ENCODE measurements around the gene ELANE.
"Not testable (repeated sequence)": the region's sequence is repeated elsewhere in the genome, so short reads cannot be mapped to it uniquely, and the experiment has no call there.

ELANE gene

GRCh38 chr19:862581-863314, 10.6 kb downstream of the ELANE start:
- peak; percentile 56 for DNase-seq (ENCODE audit: low read depth, low spot score)

GRCh38 chr19:863315-863620, 11.2 kb downstream of the ELANE start:
- DNase-seq (ENCODE audit: low read depth, low spot score) = no peak

DNA sequence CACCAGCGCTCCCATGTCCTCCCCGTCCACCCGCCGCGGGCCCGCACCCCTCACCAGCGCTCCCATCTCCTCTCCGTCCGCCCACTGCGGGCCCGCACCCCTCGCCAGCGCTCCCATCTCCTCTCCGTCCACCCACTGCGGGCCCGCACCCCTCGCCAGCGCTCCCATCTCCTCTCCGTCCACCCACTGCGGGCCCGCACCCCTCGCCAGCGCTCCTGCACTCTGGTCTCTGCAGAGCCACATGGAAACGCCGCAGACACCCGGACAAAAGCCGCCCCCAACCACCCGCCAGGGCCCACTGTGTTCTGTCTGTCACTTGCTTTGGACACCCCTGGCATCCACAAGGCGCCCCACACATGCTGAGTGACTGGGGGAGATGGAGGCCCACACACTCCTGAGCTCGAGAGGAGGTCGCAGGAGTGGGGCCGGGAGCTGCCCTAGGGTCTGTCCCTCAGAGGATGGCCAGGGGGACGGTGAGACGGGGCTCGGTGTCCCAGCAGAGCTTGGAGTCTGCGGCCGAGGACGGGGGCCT, 14.7 kb downstream of the ELANE start:
- DNase-seq (ENCODE audit: low read depth, low spot score) = no peak

DNA sequence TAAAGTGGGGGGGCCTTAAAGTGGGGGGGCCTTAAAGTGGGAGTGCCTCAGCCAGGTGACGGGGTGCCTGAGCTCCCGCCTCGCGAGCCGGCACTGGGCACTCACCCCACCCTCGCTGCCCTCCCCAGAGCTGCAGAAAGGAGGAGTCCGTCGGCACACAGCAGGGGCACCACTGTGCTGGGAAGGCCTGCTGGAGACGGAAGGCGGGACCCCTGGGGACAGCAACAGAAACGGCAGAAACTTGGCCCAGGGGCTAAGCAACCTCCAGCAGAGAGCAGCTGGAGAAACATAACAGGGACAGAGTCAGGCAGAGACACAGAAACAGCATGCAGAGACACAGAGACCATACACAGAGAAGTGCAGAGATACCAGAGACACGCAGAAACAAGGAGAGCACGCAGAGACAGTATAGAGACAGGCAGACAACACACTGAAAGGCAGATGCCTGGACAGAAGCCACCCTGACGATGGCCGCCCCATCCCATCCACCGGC, 15.2 kb downstream of the ELANE start:
- DNase-seq (ENCODE audit: low read depth, low spot score) = no peak

GRCh38 chr19:867855-868457, 15.9 kb downstream of the ELANE start:
- no peak for DNase-seq (ENCODE audit: low read depth, low spot score)

- no peak for DNase-seq (ENCODE audit: low read depth, low spot score)
Measured at GRCh38 chr19:868458-869244, 16.5 kb downstream of the ELANE start.

DNA sequence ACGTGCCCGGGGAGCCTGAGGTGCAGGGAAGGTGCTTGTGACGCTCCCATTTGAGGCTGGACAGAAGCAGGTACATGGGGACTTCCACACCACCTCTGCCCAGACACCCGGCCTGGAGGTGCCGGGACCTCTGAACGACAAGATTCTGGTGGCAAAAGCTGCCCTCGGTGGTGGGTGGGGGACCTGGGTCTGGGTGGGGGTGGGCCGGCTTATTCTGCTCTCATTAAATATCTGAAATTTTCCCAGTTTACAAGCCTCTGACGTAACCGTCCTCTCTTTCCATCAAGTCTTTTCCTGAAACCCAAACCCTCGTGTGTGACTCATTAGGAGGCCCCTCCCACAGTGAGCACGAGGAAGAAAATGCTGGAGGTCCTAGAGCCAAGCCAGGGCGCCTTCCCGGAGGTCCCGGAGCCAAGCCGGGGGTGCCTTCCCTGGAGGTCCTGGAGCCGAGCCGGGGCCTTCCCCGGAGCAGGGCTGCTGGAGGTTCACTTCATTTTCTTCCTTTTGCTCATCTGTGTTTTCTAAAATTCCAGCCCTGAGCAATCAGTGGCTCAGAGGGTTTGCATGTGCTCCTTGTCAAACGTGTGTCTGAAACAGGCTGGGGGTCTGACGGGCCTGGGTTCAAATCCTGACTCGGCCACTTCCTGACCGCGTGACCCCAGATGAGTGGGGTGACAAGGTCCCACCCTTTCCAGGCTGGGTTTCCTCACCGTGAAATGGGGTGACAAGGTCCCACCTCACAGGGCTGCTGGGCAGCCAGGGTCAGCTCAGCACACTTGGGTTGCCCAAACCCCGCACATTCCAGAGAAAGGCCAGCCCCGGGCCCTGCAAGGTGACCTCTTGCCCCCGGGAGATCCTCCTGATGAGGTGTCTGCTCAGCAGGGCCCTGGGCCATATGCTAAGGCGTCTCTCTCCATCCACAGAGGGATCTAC, 17.4 kb downstream of the ELANE start:
- no peak for DNase-seq (ENCODE audit: low read depth, low spot score)

DNA sequence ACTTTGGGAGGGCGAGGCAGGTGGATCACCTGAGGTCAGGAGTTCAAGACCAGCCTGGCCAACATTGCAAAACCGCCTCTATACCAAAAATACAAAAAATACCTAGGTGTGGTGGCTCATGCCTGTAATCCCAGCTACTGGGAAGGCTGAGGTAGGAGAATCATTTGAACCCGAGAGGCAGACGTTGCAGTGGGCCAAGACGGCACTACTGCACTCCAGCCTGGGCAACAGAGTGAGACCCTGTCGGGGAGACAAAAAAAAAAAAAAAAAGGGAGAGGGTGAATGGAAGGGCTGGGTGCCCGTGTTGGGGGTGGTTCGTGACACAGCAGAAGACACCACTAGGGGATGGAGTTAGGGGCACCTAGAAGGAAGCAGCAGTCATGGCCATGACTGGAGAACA, 18.2 kb downstream of the ELANE start:
- DNase-seq (ENCODE audit: low read depth, low spot score) = no peak

DNA sequence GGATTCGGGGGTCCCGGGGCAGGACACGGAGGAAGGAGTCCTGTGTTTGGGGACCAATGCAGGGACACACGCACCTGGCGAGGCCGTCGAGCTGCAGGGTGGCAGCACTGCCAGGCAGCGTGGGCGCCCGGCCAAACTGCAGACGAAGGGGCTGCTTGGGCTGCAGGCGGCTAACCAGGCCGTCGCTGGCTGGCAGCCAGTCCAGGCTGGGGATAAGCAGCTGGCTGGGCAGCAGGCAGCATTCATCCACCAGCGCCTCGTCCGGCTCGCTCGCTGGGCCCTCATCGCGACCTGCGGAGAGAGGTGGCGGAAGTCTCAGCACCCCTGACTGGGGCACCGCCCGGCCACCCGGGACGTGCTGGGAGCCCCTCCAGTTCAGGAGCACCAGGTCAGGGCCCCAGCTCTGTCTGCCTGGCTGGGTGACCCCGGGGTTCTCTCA, 18.9 kb downstream of the ELANE start:
- no peak for DNase-seq (ENCODE audit: low read depth, low spot score)

- DNase-seq (ENCODE audit: low read depth, low spot score) = peak; percentile 26
Measured at GRCh38 chr19:871446-872265, 19.6 kb downstream of the ELANE start.

DNA sequence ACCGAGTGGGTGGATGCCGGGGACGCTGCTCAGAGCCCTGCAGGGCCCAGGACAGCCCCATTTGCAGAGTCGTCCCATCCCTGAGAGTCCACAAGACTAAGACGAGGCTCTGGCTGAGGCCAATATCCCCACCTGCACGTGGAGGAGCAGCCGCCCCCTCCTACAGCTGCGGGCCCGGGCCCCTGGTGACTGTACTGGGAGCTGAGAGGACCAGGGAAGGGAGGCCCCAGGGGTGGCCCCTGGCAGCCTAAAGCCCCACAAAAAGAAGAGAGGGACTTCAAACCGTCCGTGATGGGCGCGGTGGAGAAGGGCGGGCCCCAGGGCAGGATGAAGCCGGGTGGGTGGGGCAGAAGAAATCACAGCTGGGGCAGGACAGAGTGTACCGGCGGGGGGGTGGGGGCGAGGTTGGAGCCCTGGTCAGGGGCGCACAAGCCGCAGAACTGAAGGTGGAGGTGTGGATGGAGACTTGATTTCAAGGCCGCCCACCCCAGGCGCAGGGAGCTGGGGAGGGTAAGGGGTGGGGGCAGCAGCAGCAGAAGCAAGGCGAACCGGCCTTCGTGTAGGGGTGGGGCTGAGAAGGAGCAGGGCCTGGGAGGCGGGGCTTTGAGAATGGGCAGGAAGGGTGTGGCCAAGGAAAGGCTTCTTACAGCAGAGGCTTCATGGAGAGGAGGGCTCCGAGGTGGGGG, 20.3 kb downstream of the ELANE start:
- peak; percentile 66 for DNase-seq (ENCODE audit: low read depth, low spot score)

DNA sequence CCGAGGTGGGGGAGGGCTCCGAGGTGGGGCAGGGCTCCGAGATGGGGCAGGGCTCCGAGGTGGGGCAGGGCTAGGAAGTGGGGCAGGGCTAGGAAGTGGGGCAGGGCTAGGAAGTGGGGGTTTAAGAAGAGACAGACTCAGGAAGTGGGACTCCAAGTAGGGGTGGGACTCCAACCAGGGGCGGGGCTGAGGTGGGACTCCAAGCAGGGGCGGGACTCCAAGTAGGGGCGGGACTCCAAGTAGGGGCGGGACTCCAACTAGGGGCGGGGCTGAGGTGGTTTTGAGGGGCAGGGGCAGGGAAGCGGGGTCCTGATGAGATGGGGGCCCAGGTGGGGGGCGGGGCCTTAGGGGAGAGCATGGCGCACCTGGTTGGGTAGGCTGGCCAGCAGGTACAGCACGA, 21.0 kb downstream of the ELANE start:
- DNase-seq (ENCODE audit: low read depth, low spot score) = peak; percentile 59

GRCh38 chr19:873561-874041, 21.5 kb downstream of the ELANE start:
- DNase-seq (ENCODE audit: low read depth, low spot score) = no peak

DNA sequence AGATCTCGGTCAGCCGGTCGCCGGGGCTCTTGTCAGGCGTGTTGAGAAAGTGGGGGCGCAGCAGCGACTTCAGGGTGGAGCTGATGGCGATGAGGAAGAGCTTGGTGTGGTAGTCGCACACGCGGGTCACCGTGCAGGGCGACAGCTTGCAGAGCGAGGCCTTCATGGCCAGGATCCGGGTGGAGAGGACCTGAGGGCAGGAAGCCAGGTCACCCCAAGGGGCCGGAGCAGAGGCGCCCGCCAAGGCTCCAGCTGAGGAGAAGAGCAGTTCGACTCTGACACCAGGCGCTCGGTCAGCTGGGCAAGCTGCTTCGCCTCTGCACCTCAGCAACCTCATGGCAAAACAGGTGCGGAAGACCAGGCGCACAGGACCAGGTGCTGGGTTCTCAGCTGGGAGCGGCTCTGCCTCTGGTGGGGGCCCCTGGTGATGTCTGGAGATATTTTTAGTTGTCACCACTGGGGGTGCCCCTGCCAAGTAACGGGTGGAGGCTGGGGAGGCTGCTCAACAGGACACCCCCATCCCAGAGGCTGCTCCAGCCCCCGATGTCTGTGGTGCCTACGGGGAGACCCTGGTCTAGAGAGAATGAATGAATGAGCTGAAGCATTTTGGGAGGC, 23.3 kb downstream of the ELANE start:
- DNase-seq (ENCODE audit: low read depth, low spot score) = no peak

DNA sequence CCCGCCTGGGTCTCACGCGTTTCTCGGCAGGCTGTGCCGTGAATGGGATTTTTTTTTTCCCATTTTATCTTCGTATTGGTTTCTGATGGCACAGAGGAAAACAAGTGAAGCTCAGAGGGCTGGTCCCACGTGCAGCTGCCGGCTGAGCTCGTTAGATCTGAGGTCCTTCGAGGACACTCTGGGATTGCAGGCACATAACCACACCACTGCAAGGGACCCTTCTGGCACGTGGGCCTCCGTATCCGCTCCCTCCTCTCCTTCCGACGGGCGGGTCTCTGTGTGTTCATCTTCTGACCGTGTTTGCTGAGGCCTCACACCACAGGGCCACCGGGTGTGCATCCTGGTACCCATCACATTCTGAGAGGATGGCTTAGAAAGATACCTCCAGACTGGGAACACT, 24.0 kb downstream of the ELANE start:
- DNase-seq (ENCODE audit: low read depth, low spot score) = no peak

- DNase-seq (ENCODE audit: low read depth, low spot score) = no peak
Measured at GRCh38 chr19:876780-877314, 24.7 kb downstream of the ELANE start.

DNA sequence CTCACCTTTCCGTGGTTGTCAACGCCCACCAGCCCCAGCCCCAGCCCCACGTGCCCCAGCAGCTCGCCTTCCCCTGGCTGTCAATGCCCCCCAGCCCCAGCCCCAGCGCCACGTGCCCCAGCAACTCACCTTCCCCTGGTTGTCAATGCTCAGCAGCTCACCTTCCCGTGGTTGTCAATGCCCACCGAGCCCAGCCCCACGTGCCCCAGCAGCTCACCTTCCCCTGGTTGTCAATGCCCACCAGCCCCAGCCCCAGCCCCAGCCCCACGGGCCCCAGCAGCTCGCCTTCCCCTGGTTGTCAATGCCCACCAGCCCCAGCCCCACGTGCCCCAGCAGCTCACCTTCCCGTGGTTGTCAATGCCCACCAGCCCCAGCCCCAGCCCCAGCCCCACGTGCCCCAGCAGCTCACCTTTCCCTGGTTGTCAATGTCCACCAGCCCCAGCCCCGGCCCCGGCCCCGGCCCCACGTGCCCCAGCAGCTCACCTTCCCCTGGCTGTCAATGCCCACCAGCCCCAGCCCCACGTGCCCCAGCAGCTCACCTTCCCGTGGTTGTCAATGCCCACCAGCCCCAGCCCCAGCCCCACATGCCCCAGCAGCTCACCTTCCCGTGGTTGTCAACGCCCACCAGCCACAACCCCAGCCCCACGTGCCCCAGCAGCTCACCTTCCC, 26.0 kb downstream of the ELANE start:
- not testable (repeated sequence) for DNase-seq (ENCODE audit: low read depth, low spot score)

All from activated CD4-positive, CD25-positive, alpha-beta regulatory T cell treated with anti-CD3 and anti-CD28 coated beads, Interleukin-2, amount 50 U/mL, for 16 hours (primary cell).